NK-92 (cell line): ENCODE measurements around the gene TARS1.
"Not testable (repeated sequence)": the region's sequence is repeated elsewhere in the genome, so short reads cannot be mapped to it uniquely, and the experiment has no call there.

ENCODE experiments used
- DNase-seq: peaks from one replicate; lab custom pipeline; 2025; ENCODE audit not compliant: unreplicated experiment; lab: John Stamatoyannopoulos, UW

TARS1 gene

GRCh38 chr5:33440482-33441240 lies at the start of gene TARS1:
Gene TARS1 (plus strand): TSS chr5:33440965. CDS start chr5:33441087, 122 bp downstream.
- DNase-seq: peak; percentile 76

DNA sequence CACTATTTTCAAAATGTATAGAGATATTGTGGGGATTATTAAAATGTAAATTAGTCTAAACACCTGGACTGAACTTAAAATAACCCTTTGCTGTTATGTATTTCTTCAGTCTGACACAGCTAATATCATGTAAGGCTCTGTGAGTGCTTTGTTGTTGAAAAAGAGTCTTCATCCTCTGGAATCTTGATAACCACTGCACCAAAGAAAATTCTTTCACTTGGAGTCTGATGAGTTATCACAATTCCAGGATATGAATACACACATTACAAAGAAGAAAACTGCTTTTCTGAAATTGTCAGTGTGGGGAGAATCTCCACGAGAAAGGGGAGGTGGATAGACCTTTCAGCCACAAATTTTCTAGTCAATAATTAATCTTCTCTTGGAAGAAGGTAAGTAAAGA lies 42.3 kb upstream of the TARS1 start:
- no peak for DNase-seq

- no peak for DNase-seq
Measured at GRCh38 chr5:33400675-33401074, 40.1 kb upstream of the TARS1 start.

GRCh38 chr5:33401482-33402390 lies 39.0 kb upstream of the TARS1 start:
- DNase-seq: no peak

DNA sequence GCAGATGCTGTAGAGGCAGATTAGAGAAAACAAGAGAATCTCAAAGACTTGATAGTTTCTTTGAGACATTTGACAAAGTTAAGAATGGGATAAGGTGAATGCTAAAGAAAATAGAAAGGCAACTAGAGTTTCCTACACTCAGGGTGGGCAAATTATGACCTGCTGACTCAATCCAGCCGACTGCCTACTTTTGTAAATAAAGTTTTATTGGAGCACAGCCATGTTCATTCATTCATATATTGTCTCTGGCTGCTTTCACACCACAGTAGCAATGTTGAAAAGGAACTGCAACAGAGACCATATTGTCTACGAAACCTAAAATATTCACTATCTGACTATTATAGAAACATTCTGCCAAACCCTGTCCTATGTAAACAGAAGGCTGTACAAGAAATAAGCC lies 37.6 kb upstream of the TARS1 start:
- DNase-seq: no peak

DNA sequence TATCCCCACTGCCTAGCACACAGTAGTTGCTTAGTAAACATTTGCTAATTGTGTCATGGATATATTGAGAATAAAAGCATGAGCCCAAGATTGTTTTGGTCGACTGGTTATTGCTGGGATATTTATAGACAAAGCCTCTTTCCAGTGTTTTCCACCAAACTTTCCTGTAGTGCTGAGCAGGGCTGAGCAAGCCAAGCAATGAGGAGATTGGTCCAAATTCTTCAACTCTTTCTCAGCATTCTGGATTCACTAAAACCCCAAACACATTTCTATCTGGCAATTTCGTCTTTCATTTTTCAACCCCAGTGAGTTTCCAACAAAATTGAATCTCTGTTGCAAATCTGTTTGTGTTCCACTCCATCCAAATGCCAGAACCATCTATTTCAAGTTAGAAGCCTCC lies 31.9 kb upstream of the TARS1 start:
- no peak for DNase-seq

GRCh38 chr5:33409435-33410170 lies 31.2 kb upstream of the TARS1 start:
- no peak for DNase-seq

DNA sequence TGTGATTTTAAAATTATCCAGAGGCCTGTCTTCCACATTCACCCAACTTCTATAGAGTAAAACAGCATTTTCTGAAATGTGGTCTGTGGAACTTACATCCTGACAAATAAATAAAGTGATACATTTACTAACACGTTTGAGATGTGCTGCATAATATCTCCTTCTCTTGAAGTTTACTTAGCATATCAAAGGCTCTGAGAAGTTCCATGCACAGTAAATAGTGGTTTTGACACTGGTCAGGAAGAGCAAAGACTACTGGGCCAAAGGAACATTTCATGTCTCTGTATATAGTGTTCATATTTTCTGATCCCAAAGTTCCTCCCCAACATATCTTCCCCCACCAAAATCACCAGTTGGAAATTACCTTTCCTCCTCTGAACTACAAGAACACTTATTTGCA lies 30.5 kb upstream of the TARS1 start:
- no peak for DNase-seq

DNA sequence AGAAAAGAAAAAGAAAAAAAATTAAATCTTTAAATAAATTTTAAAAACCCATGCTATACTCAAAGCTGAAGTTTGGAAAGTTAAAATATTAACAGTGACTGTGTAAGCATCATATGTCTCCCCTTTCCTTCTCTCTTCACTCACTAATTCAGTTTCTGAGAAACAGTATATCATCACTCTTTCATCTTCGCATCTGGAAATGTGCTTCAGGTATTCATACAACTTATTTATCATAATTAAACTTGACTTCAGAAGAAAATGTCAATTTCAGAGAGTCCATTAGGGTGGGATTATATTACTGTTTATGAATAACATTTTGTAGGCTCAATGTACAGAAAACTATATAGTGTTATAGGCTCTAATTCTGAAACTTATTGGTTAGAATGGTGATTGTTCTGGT lies 29.3 kb upstream of the TARS1 start:
- DNase-seq: no peak

DNA sequence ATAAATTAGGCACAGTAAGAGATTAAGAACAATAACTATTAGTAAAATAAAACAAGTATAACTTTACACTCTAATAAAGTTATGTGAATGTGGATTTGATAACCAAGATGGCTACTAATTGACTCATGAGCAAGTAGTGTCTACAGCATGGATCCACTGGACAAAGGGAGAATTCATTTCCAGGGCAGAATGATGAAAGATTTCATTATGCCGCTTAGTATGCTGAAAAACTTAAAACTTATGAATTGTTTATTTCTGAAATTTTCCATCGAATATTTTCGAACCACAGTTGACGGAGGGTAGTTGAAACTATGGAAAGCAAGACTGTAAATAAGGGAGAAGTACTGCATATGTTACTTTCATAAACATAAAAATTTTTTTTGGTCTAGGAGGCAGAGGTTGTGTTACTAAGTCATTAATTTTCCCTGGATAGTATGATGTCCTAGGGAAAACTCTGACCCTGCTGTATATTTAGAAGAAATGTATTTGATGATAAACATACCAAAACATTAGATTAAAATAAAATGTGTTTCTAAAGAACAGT lies 24.9 kb upstream of the TARS1 start:
- DNase-seq: no peak

GRCh38 chr5:33417632-33418031 lies 23.1 kb upstream of the TARS1 start:
- no peak for DNase-seq

GRCh38 chr5:33420946-33421345 lies 19.8 kb upstream of the TARS1 start:
- DNase-seq: no peak

DNA sequence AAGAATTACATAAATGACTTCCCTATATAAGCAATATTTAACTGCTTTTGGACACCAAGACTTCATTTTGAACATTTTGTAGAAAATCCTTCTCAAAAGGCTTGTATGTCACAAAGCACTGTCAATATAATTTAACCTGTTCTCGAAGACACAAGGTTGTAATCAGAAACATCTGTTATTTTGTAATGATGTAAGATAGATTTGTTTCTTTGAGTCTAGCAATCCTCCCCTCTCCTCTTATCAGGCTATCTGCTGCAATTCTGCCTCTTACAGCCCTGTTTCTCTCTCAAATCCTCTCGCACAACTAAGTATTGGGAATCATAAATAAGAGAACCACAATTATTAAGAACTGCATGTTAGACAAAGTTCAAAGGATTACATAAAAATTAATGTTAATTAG lies 18.6 kb upstream of the TARS1 start:
- no peak for DNase-seq

- no peak for DNase-seq
Measured at GRCh38 chr5:33423018-33423630, 17.6 kb upstream of the TARS1 start.

- DNase-seq: no peak
Measured at GRCh38 chr5:33425314-33425713, 15.5 kb upstream of the TARS1 start.

GRCh38 chr5:33430983-33431382 lies 9.8 kb upstream of the TARS1 start:
- no peak for DNase-seq

GRCh38 chr5:33432656-33433055 lies 8.1 kb upstream of the TARS1 start:
- no peak for DNase-seq

GRCh38 chr5:33433303-33434240 lies 7.2 kb upstream of the TARS1 start:
- no peak for DNase-seq

DNA sequence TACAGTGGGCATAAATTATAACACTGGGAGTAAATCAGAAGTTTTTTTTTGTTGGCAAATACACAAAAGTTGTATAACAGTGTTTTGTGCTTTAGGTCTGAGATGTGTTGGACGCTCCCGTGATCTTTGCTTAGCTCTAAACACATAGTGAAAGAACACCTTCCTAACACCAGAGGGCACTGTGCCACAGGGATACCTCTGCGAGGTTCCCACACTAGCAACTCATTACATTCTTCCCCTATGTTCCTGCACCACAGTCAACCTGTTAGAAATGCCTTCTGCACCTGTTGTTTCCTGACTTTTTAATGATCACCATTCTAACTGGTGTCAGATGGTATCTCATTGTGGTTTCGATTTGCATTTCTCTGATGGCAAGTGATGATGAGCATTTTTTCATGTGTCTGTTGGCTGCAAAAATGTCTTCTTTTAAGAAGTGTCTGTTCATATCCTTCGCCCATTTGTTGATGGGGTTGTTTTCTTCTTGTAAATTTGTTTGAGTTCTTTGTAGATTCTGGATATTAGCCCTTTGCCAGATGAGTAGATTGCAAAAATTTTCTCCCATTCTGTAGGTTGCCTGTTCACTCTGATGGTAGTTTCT lies 4.8 kb upstream of the TARS1 start:
- DNase-seq: not testable (repeated sequence)
